Liver (tissue), 9 donors: ENCODE data around the gene HNRNPM. TPM values are rescaled to one million over a fixed set of nuclear protein-coding genes. Genes with fewer than 3 reads are reported as not detected.

Experiments used
- DNase-seq: peaks from one replicate; pipeline ENCODE4 v3.0.0-alpha.2; 2017; ENCODE audit warnings: low spot score
- H3K27ac ChIP-seq, 2 donors: one replicate each; pipeline ENCODE4 v1.7.0; 2013; ENCODE audit warnings: inconsistent platforms in 2 of 2, low read length in 2 of 2, control low read depth in 1 of 2, low read depth in 1 of 2, mild to moderate bottlenecking in 1 of 2
- H3K27me3 ChIP-seq, 4 donors: one replicate each; pipeline versions ENCODE4 v1.6.1 to v1.7.0; 2013; ENCODE audit warnings: low read length in 3 of 4, inconsistent platforms in 1 of 4, mild to moderate bottlenecking in 1 of 4, moderate library complexity in 1 of 4; ENCODE audit not compliant: control insufficient read depth in 4 of 4, insufficient read depth in 4 of 4
- H3K36me3 ChIP-seq, 4 donors: one replicate each; pipeline versions ENCODE4 v1.6.1 to v1.7.0; 2013; ENCODE audit warnings: low read length in 3 of 4, mild to moderate bottlenecking in 3 of 4, low read depth in 1 of 4, moderate library complexity in 1 of 4; ENCODE audit not compliant: control insufficient read depth in 4 of 4, insufficient read depth in 3 of 4
- H3K4me1 ChIP-seq, 4 donors: one replicate each; pipeline versions ENCODE4 v1.6.1 to v1.7.0; 2013; ENCODE audit warnings: low read length in 3 of 4, mild to moderate bottlenecking in 3 of 4, moderate library complexity in 1 of 4; ENCODE audit not compliant: control insufficient read depth in 4 of 4, insufficient read depth in 4 of 4
- H3K4me3 ChIP-seq, 3 donors: one replicate each; pipeline versions ENCODE4 v1.6.1 to v1.7.0; 2013; ENCODE audit warnings: low read length in 3 of 3, control low read depth in 1 of 3, low read depth in 1 of 3, mild to moderate bottlenecking in 1 of 3
- H3K9ac ChIP-seq, 2 donors: one replicate each; pipeline ENCODE4 v1.7.0; 2013; ENCODE audit warnings: low read length in 2 of 2, mild to moderate bottlenecking in 2 of 2, moderate library complexity in 2 of 2, control low read depth in 1 of 2, low read depth in 1 of 2
- H3K9me3 ChIP-seq, 4 donors: one replicate each; pipeline versions ENCODE4 v1.6.1 to v1.7.0; 2013; ENCODE audit warnings: low read length in 3 of 4; ENCODE audit not compliant: control insufficient read depth in 4 of 4
- ATF3 ChIP-seq: IDR thresholded peaks from 2 replicates; pipeline ENCODE4 v1.6.1; 2016; ENCODE audit warnings: antibody characterized with exemption
- CTCF ChIP-seq: fragments of 150-350 bp; IDR thresholded peaks from 2 replicates; pipeline ENCODE4 v1.5.1; 2017; ENCODE audit warnings: improper control_type of control experiment, low read depth, low read length; ENCODE audit not compliant: missing input control
- EGR1 ChIP-seq, 2 donors: IDR thresholded peaks; 2 replicates each; pipeline ENCODE4 v1.6.1; 2016 to 2018; ENCODE audit warnings: antibody characterized with exemption in 2 of 2, low read depth in 2 of 2
- FOXA1 ChIP-seq: IDR thresholded peaks from 2 replicates; pipeline ENCODE4 v1.6.1; 2016; ENCODE audit warnings: antibody characterized with exemption
- FOXA2 ChIP-seq: IDR thresholded peaks from 2 replicates; pipeline ENCODE4 v1.6.1; 2016; ENCODE audit warnings: antibody characterized with exemption
- GABPA ChIP-seq, 2 donors: IDR thresholded peaks in 1 of 2; conservative IDR thresholded peaks in 1 of 2; 2 replicates each; pipeline ENCODE4 v1.6.1; 2016; ENCODE audit warnings: antibody characterized with exemption in 2 of 2, mild to moderate bottlenecking in 1 of 2, moderate library complexity in 1 of 2
- HNF4A ChIP-seq, 2 donors: conservative IDR thresholded peaks; 2 replicates each; pipeline ENCODE4 v1.6.1; 2016; ENCODE audit warnings: antibody characterized with exemption in 2 of 2, mild to moderate bottlenecking in 2 of 2
- HNF4G ChIP-seq: IDR thresholded peaks from 2 replicates; pipeline ENCODE4 v1.6.1; 2016; ENCODE audit warnings: antibody characterized with exemption
- JUND ChIP-seq, 2 donors: IDR thresholded peaks; 2 replicates each; pipeline ENCODE4 v1.6.1; 2016; ENCODE audit warnings: antibody characterized with exemption in 2 of 2
- MAX ChIP-seq: IDR thresholded peaks from 2 replicates; pipeline ENCODE4 v1.6.1; 2016; ENCODE audit warnings: antibody characterized with exemption
- NR2F2 ChIP-seq: IDR thresholded peaks from 2 replicates; pipeline ENCODE4 v1.6.1; 2016; ENCODE audit warnings: antibody characterized with exemption
- RAD21 ChIP-seq, 2 donors: IDR thresholded peaks; 2 replicates each; pipeline ENCODE4 v1.6.1; 2016; ENCODE audit warnings: antibody characterized with exemption in 2 of 2, mild to moderate bottlenecking in 2 of 2
- REST ChIP-seq: IDR thresholded peaks from 2 replicates; pipeline ENCODE4 v1.6.1; 2016; ENCODE audit warnings: antibody characterized with exemption, mild to moderate bottlenecking
- RXRA ChIP-seq, 2 donors: IDR thresholded peaks; 2 replicates each; pipeline ENCODE4 v1.6.1; 2017 to 2018; ENCODE audit warnings: antibody characterized with exemption in 2 of 2, mild to moderate bottlenecking in 1 of 2
- SP1 ChIP-seq: IDR thresholded peaks from 2 replicates; pipeline ENCODE4 v1.6.1; 2018; ENCODE audit warnings: antibody characterized with exemption, mild to moderate bottlenecking
- TAF1 ChIP-seq: conservative IDR thresholded peaks from 2 replicates; pipeline ENCODE4 v1.6.1; 2016; ENCODE audit warnings: antibody characterized with exemption, mild to moderate bottlenecking
- YY1 ChIP-seq: IDR thresholded peaks from 2 replicates; pipeline ENCODE4 v1.6.1; 2016; ENCODE audit warnings: antibody characterized with exemption, mild to moderate bottlenecking
- ZBTB33 ChIP-seq: IDR thresholded peaks from 2 replicates; pipeline ENCODE4 v1.6.1; 2016; ENCODE audit warnings: antibody characterized with exemption
- WGBS: extraction: QIAGEN DNeasy Blood & Tissue Kit; methylation state at CpG from one replicate; pipeline ENCODE4 v1.1.7; 2013; 5-methylcytosine and 5-hydroxymethylcytosine counted together
- polyA plus RNA-seq, 2 donors: library from polyadenylated mRNA; stranded (reverse) in 1 of 2; unstranded in 1 of 2; fragments of 200-250 nt in 1 of 2; fragments of >200 nt in 1 of 2; fragmentation: Nextera tagmentation in 1 of 2; extraction: Ambion mirVana in 1 of 2; gene quantifications; one replicate each; pipeline versions ENCODE4 v1.2.1 to v1.2.3, GENCODE V29; 2013 to 2015
- total RNA-seq, 2 donors: library from RNA; depleted of rRNA; stranded (reverse); fragments of >200 nt; gene quantifications; one replicate each; pipeline ENCODE4 v1.2.3, GENCODE V29; 2014
- donor health status: healthy.
- donor health status: healthy.
- donor health status: healthy.
- donor health status: healthy.
- donor health status: healthy.

Gene HNRNPM
- total and polyA plus RNA-seq, 4 donors = 39.4 to 86.9 (median 70.7) TPM

GRCh38 chr19:8529369-8530006 is 84.7 kb downstream of the HNRNPM start:
- H3K36me3 ChIP-seq = peaks cover 0 to 4% (median 1%) of the 10 kb centered on the region in 4 donors
- no peak for DNase-seq
- H3K9me3 ChIP-seq = no peaks in the 10 kb centered on the region
- TF ChIP-seq REST (no peak), MAX (no peak), HNF4A (conservative IDR thresholded peaks at IDR 0.05) (no peak), ZBTB33 (no peak), RXRA (IDR thresholded peaks at IDR 0.05) (no peak), FOXA2 (no peak), FOXA1 (no peak), RAD21 (IDR thresholded peaks at IDR 0.05) (no peak), CTCF (no peak), YY1 (no peak), SP1 (no peak), GABPA (IDR thresholded peaks at IDR 0.05 in 1 of 2, conservative IDR thresholded peaks at IDR 0.05 in 1 of 2) (no peak), HNF4G (no peak), ATF3 (no peak), JUND (IDR thresholded peaks at IDR 0.05) (no peak), NR2F2 (no peak), TAF1 (no peak), EGR1 (IDR thresholded peaks at IDR 0.05; ENCODE audit: low read depth in 2 of 2) (no peak)
- no peaks in the 10 kb centered on the region for H3K27me3 ChIP-seq
- no peak overlapping the region for H3K27ac ChIP-seq
- no peak overlapping the region for H3K9ac ChIP-seq
- H3K4me3 ChIP-seq = no peak overlapping the region
- 91% methylated on average over 4 of the region's 4 CpGs for WGBS
- peaks cover 2 to 12% (median 8%) of the 10 kb centered on the region in 4 donors for H3K4me1 ChIP-seq
